Chondrocyte (in vitro differentiated cells): Measurements from ENCODE around the gene MSRB3. TPM values are rescaled to one million over a fixed set of nuclear protein-coding genes. Genes with fewer than 3 reads are reported as not detected.
A peak's percentile ranks its signal among the peaks of the same experiment; 100 is the strongest.

Experiments
- DNase-seq: peaks from one replicate; pipeline ENCODE4 v3.0.0; 2021; ENCODE audit warnings: mixed read lengths, low spot score
- H3K27ac Mint-ChIP-seq: one replicate; pipeline ENCODE4 v1.8.0; 2021; ENCODE audit warnings: mild to moderate bottlenecking, moderate library complexity, mixed read lengths; ENCODE audit not compliant: unreplicated experiment
- H3K27me3 Mint-ChIP-seq: 2 replicates; pipeline ENCODE4 v1.8.0; 2021; ENCODE audit warnings: low read depth, mixed read lengths
- H3K36me3 Mint-ChIP-seq: 2 replicates; pipeline ENCODE4 v1.8.0; 2021; ENCODE audit warnings: low read depth, mixed read lengths
- H3K4me1 Mint-ChIP-seq: 2 replicates; pipeline ENCODE4 v1.8.0; 2021; ENCODE audit warnings: low read depth, mild to moderate bottlenecking, mixed read lengths
- H3K4me3 Mint-ChIP-seq: one replicate; pipeline ENCODE4 v1.8.0; 2021; ENCODE audit warnings: mild to moderate bottlenecking, moderate library complexity, mixed read lengths; ENCODE audit not compliant: unreplicated experiment
- H3K9me3 Mint-ChIP-seq: 2 replicates; pipeline ENCODE4 v1.8.0; 2021; ENCODE audit warnings: low read depth, mixed read lengths
- total RNA-seq: library from RNA; stranded (reverse); gene quantifications from 3 replicates; pipeline ENCODE4 v1.2.1, GENCODE V29; 2021
- TF ChIP-seq, protein P1 (sequence below): fragments of 200-600 bp; sonication (generic); IDR thresholded peaks from 2 replicates; pipeline ENCODE4 v1.5.0; 2021; ENCODE audit warnings: antibody characterized with exemption, mild to moderate bottlenecking, moderate library complexity

MSRB3 gene
- total RNA-seq, 1 donor from 2014 or later, result 160 TPM

DNA sequence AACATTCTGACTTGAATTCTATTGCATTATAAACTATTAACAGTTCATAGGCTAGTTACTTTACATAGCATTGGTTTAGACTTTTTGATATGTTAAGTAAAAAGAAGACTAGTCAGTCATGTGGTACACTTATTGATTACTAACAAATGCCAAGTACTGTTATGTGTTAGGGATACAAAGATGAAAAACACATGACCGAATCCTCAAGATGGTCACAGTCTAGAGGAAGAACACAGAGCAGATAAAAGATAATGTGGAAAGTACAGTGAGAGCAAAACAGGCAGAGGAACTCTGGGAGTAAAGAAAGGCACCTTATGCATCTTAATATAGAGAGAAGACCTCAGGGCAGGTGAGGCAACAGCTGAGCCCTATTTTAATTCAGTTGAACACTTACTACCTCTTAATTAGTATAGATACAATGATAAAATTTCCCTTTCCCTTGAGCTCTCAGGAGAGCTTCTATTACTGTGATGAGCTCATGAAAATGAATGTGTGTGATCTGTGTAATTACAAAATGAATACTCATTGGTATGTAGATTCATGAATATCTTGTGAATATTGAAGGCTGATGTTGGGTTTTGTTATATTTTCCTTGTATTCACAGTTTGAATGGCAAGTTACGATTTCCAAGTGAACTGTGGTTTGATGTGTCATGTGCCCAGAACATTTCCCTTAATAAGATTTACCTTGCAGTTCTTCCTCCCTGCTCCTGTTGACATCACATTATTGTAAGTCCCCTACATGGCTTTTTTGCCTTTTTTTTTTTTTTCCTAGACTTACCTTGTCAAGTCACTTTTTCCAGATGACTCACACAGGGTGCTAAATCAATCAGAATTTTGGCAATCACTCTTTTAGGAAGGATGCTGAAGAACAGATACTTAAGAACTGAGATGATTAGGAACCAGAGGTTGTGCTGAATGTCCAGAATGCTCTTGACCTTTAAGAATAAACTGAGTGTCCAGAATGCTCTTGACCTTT is 29.5 kb upstream of the MSRB3 start:
- H3K4me1 Mint-ChIP-seq, result no peaks in the 10 kb centered on the region
- H3K9me3 Mint-ChIP-seq, result no peaks in the 10 kb centered on the region
- no peak for DNase-seq
- H3K4me3 Mint-ChIP-seq, result no peak overlapping the region
- peak overlapping the region; percentile 8 for H3K27ac Mint-ChIP-seq
- TF ChIP-seq, protein P1, sequence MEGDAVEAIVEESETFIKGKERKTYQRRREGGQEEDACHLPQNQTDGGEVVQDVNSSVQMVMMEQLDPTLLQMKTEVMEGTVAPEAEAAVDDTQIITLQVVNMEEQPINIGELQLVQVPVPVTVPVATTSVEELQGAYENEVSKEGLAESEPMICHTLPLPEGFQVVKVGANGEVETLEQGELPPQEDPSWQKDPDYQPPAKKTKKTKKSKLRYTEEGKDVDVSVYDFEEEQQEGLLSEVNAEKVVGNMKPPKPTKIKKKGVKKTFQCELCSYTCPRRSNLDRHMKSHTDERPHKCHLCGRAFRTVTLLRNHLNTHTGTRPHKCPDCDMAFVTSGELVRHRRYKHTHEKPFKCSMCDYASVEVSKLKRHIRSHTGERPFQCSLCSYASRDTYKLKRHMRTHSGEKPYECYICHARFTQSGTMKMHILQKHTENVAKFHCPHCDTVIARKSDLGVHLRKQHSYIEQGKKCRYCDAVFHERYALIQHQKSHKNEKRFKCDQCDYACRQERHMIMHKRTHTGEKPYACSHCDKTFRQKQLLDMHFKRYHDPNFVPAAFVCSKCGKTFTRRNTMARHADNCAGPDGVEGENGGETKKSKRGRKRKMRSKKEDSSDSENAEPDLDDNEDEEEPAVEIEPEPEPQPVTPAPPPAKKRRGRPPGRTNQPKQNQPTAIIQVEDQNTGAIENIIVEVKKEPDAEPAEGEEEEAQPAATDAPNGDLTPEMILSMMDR, result no peak
- H3K36me3 Mint-ChIP-seq, result peaks cover 16% of the 10 kb centered on the region
- no peaks in the 10 kb centered on the region for H3K27me3 Mint-ChIP-seq

DNA sequence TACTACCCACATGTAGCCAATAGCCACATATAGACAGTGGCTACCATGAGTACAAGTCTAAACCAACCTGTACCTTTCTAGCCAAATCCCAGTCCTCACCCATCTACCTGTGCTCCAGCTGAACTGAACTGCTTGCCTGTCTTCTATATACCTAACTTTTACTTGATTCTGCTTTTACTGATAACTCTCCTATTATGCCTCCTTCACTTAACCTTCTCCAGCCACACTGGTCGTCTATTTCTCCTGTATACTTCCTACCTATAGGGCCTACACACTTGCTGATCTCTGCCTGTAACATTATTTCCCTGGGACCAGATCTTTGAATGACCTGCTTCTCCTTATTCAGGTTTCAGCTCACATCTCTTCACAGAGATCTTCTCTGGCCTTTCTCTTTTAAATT is 26.0 kb upstream of the MSRB3 start:
- H3K9me3 Mint-ChIP-seq, result no peaks in the 10 kb centered on the region
- no peak overlapping the region for H3K4me3 Mint-ChIP-seq
- no peak for DNase-seq
- TF ChIP-seq, protein P1, result no peak
- no peaks in the 10 kb centered on the region for H3K4me1 Mint-ChIP-seq
- H3K27ac Mint-ChIP-seq, result no peak overlapping the region
- peaks cover 11% of the 10 kb centered on the region for H3K36me3 Mint-ChIP-seq
- no peaks in the 10 kb centered on the region for H3K27me3 Mint-ChIP-seq

DNA sequence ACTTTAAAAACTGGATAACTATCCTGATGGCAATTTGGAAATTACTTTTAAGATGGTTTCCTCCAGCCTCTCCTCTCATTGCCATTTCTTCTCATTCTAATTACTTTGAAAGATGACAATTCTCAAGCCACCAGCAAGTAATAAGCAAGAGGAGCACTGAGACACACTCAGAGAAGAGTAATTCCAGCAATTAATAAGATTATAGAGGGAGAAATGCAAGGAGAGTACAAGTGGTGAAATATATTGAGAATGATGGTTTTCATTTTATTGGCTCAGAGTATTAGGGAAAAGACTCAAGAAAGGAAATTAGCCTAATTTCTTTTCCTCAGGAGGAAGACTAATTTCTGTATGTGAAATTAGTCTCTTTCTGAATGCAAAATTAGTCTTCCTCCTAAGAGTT is 20.5 kb upstream of the MSRB3 start:
- H3K4me3 Mint-ChIP-seq, result no peak overlapping the region
- H3K36me3 Mint-ChIP-seq, result no peaks in the 10 kb centered on the region
- no peaks in the 10 kb centered on the region for H3K4me1 Mint-ChIP-seq
- no peak for DNase-seq
- H3K9me3 Mint-ChIP-seq, result peaks cover 8% of the 10 kb centered on the region
- H3K27ac Mint-ChIP-seq, result no peak overlapping the region
- TF ChIP-seq, protein P1, result no peak
- H3K27me3 Mint-ChIP-seq, result no peaks in the 10 kb centered on the region

DNA sequence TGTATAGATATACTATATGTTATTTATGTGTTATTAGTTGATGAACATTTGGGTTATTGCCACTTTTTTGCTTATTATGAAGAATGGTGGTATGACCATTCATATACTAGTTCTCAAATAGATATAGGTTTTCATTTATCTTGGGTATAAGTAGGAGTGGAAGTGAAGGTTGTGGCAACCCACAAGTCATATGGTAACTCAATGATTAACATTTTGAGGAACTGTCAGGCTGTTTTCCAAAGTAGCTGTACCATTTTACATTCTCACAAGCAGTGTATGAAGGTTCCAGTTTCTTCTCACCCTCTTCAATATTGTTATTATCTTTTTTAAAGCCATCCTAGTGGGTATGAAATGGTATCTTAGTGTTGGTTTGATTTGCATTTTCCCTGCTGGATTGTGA is 19.0 kb upstream of the MSRB3 start:
- Mint-ChIP-seq H3K9me3 (peaks cover 10% of the 10 kb centered on the region), H3K27me3 (no peaks in the 10 kb centered on the region), H3K4me3 (no peak overlapping the region), H3K36me3 (no peaks in the 10 kb centered on the region), H3K27ac (no peak overlapping the region), H3K4me1 (no peaks in the 10 kb centered on the region)
- DNase-seq, result no peak
- TF ChIP-seq, protein P1, result no peak

DNA sequence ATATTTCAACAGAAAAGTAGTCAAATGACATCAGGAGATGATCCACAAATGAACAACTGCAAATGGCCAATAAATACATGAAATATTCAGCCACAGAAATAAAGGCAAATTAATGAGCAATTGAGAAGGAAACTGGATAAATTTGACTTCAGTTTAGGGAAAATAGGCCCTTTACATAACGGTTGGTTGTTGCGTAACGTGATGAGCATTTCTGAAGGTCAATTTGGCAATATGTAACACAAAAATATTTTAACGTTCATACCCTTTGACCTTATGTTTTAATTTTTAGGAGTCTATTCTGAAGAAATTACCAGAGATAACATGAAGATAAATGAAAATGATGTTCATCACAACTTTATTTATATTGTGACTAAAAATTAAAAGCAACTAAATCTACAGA is 14.7 kb upstream of the MSRB3 start:
- H3K9me3 Mint-ChIP-seq, result peaks cover 10% of the 10 kb centered on the region
- H3K4me1 Mint-ChIP-seq, result peaks cover 6% of the 10 kb centered on the region
- DNase-seq, result no peak
- no peak overlapping the region for H3K4me3 Mint-ChIP-seq
- TF ChIP-seq, protein P1, result no peak
- H3K27me3 Mint-ChIP-seq, result no peaks in the 10 kb centered on the region
- no peaks in the 10 kb centered on the region for H3K36me3 Mint-ChIP-seq
- H3K27ac Mint-ChIP-seq, result no peak overlapping the region
